NCI-H1694 (cell line): Measurements from ENCODE around the gene VTA1.
"Not testable (repeated sequence)": the region's sequence is repeated elsewhere in the genome, so short reads cannot be mapped to it uniquely, and the experiment has no call there.

Source experiments
- DNase-seq: peaks from one replicate; lab custom pipeline; 2025; lab: John Stamatoyannopoulos, UW

Gene VTA1, protein sequence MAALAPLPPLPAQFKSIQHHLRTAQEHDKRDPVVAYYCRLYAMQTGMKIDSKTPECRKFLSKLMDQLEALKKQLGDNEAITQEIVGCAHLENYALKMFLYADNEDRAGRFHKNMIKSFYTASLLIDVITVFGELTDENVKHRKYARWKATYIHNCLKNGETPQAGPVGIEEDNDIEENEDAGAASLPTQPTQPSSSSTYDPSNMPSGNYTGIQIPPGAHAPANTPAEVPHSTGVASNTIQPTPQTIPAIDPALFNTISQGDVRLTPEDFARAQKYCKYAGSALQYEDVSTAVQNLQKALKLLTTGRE

GRCh38 chr6:142146828-142147662, at the start of gene VTA1, which contains the start of gene NMBR:
VTA1 (plus strand) TSS chr6:142147263; CDS start chr6:142147288, 25 bp downstream.
NMBR (minus strand) TSS chr6:142147122; CDS start chr6:142088658, 58,464 bp downstream.
- DNase-seq: peak; percentile 92

- DNase-seq: not testable (repeated sequence)
Measured at GRCh38 chr6:142104820-142105219, 42.2 kb upstream of the VTA1 start.

- DNase-seq: not testable (repeated sequence)
Measured at GRCh38 chr6:142110820-142111219, 36.2 kb upstream of the VTA1 start.

DNA sequence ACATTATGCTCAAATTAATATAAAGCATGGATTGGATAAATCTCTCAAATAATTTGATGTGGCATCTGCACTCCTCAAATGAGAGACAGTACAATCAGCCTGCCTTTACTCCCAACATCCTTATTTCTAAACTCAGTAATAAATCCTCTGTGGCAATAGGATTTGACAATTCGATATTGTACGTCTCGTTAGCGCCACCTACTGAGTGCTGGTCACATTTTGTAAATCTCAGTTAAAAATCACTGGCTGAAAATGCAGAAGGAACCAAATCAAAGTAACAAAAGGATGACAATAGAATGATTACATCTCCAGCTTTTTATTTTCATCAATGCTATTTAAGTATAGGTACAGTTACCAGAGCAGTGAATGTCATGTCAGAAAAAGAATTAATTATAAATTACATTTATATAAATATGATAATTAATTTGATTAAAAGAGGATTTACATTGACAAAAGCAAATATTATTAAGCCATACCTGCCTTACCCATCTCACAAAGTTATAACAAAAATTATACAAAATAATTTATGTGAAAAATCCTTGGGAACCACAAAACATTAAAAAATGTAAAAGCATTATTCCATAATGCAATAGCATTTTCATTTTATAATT, 34.5 kb upstream of the VTA1 start:
- peak; percentile 78 for DNase-seq

- no peak for DNase-seq
Measured at GRCh38 chr6:142117366-142117765, 29.7 kb upstream of the VTA1 start.

- no peak for DNase-seq
Measured at GRCh38 chr6:142118328-142118727, 28.7 kb upstream of the VTA1 start.

DNA sequence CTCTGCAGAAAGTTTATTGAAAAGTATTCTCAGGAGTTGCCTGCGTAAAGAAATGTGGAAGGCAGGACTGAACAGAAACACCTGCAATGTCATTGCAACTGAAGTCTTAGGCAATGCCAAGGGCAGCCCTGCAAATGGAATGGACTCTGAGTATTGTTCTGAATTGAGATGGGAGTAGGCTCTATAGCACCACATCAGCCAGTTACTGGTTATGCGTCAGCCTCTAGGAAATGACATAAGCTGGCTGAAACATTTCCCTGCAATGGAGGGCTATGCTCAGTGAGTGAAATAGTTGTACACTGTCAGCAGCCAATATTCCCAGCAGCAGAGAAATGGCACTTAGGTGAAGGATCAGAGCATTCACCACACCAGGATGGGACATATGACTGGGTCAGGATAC, 28.1 kb upstream of the VTA1 start:
- DNase-seq: no peak

- no peak for DNase-seq
Measured at GRCh38 chr6:142121342-142121741, 25.7 kb upstream of the VTA1 start.

DNA sequence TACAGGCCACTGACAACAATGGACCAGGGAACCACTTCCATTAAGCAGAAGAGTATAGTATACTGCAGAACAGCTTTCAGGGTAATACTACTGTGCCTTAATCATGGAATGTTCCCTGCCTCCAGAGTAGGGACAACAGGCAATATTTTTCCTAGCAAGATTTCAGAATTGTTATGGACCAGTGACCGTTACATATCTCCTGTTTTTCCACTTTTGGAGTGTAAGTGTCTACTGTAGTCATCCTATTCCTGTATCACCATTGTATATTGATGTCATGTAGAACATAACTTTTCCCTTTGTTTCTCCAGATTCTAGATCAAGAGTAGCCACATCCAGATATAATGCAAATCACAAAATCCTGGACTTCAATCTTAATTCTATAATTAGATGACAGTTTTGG, 16.2 kb upstream of the VTA1 start:
- DNase-seq: no peak

GRCh38 chr6:142132625-142133024, 14.4 kb upstream of the VTA1 start, which contains the start of gene GJE1:
GJE1 (plus strand) TSS chr6:142132925; CDS start chr6:142133159, 234 bp downstream.
- DNase-seq: no peak

DNA sequence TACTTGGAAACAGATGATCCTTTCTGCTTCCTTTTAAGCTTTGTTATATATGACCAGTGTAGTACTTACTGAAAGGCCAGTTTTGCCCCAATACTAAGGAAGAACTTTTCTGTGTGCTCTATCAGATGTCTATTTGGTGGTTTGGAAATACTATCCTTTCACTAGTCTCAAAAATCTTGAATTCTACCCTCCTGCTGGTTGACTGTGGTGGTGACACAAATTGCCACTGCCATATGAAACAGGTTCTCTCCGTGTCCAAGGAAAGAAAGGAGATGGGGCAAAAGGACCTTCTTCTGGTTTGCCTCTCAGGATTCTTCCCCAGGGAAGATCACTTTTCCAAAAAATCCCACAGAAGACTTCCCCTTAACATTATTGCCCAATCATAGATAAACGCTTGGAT, 8.2 kb upstream of the VTA1 start:
- no peak for DNase-seq

DNA sequence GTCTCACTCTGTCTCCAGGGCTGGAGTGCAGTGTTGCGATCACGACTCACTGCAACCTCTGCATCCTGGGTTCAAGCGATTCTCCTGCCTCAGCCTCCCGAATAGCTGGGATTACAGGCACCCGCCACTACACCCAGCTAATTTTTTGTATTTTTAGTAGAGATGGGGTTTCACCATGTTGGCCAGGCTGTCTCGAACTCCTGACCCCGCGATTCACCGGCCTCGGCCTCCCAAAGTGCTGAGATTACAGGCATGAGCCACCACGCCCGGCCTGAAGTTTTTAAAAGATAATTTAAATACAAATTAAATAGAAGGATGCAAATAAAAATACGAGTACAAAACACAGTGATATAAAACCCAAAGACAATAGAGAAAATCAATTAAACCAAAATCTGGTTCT, 5.5 kb upstream of the VTA1 start:
- DNase-seq: not testable (repeated sequence)

DNA sequence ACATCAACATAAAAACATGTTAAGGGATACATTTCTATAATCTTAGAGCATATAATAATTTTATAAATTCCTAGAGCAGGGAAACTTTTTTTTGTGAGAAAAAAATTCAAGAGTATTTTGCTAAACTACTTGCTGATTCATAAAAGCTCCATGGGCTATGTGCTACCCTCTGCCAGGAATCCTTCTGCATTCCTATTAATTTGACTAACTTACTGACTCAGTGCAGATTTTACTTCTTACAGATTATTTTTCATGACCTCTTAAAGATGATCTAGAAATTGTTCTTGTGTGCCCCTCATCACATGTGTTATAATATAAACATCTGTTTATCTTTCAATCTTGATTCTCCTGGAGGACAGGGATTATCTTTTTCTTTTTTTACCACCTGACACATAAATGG, 5.7 kb downstream of the VTA1 start:
- no peak for DNase-seq

DNA sequence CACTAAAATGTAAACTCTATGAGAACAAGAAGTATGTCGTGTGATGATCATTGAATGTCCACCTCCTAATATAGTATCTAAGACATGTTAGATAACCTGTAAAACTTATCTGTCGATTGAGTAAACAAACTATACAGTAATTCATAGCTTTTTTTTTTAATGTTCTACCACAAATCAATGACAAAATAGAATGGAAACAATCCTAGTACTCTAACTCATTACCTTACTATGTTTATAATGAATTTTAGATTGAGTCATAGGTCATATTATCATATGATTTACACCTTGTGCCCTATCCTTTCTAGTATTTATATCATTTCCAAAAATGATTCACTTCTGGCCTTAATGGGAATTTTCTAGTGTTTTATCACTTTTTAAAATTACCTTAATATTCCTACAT, 6.1 kb downstream of the VTA1 start:
- no peak for DNase-seq

DNA sequence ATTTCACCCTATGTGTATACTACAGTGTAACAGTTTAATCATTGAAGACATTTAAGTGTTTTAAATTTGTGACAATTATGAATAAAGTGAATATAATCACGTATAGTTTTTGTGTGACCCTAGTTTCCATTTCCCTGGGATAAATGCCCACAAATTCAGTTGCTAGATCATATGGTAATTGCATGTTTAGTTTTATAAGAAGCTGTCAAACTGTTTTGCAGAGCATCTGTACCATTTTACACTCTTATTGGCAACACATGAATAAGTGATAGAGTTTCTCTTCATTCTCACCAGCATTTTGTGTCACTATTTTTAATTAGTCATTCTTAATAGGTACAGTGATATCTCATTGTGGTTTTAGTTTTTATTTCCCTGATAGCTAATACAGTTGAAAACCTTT, 7.3 kb downstream of the VTA1 start:
- no peak for DNase-seq

DNA sequence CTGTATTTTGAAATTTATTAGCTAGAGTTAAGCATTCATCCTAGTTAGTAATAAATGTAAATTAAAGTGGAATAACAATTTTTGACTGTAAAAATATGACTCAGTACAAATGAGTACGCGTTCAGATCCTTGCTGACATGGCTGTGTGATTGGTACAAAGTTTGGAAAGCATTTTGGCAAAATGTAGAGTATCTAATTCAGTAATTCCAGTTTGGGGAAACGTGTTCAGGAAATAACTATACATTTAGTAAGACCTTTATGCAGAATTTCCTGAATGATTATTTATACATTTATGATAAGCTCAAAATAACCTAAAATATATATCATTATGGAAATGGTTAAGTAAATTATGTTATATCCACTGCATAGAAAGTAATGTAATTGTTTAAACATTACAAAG, 8.0 kb downstream of the VTA1 start:
- no peak for DNase-seq

DNA sequence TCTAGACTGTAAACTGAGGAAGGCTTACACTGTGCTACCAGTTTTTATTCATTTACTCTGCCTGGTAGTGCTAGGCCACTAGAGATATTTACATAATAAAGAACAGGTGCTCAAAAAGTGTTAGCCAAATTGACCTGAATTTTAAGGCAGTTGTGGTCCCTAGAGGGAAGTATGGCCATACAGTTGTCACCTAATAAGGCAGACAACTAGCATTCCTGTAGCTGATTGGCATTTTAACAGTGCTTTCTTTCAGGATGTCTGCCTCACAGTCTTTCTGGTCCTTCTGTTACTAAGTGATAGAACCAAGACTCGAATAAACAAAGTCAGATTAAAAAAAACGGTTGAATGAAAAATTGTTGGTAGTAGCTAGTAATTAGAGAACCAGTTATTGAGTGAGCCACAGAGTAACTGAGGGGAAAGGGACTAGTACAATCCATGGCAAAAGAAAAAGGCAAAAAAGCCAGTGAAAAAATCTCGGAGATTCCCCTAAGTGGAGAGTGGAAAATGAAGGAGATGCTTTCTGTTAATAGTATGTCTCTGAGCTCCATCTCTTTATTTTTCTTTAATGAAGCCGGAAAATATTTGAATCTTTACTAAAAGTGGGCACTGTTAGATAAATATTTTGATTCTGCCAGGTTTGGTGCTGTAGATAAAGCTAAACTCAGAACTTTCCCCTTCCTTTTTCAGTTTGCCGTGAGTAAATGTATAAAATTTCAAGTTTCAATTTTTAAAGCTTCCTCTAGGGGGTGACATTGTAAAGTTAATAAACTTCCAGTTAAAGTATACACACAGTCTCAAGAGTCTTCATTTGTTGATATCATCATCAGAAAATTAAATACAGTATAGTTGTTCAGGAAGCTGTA, 9.1 kb downstream of the VTA1 start:
- DNase-seq: peak; percentile 1

DNA sequence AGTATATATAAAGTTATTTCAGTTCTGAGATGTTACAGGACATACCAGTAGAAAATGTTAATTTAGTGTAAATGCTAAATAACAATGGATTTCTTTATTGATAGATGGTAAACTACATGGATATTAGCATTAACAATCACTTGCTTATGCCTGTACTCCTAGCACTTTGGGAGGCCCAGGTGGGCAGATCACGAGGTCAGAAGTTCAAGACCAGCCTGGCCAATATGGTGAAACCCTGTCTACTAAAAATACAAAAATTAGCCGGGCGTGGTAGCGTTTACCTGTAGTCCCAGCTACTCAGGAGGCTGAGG, 9.7 kb downstream of the VTA1 start:
- not testable (repeated sequence) for DNase-seq

DNA sequence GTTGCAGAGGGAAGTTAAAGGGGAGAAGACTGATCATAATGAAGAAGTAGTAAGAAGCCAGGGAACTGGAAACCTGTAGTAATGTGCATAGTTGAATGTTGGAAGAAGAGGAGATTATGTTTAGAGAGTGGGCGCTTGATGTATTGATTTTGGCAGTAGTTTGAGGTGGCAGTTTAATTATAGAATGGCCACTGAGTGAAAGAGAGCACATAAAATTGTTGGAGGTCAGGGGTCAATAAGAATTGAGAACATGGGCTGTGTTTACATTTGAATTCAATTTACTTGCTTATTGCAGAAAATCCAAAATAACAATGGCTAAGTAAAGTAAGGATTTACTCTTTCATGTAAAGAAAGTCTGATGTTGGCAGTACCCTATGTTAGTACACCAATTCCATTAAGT, 15.7 kb downstream of the VTA1 start:
- no peak for DNase-seq

GRCh38 chr6:142165227-142165626, 18.2 kb downstream of the VTA1 start:
- DNase-seq: no peak

- no peak for DNase-seq
Measured at GRCh38 chr6:142167071-142167470, 20.0 kb downstream of the VTA1 start.

- DNase-seq: no peak
Measured at GRCh38 chr6:142167486-142167885, 20.4 kb downstream of the VTA1 start.
